C4-2B (cell line): ENCODE results near the gene ZSWIM9.

Experiments
- CTCF ChIP-seq: fragments of 450-650 bp; conservative IDR thresholded peaks from 2 replicates; pipeline ENCODE4 v1.5.1; 2017; ENCODE audit warnings: mild to moderate bottlenecking
- ZFX ChIP-seq: fragments of 450-650 bp; IDR thresholded peaks from 2 replicates; pipeline ENCODE4 v1.6.1; 2017

- TF ChIP-seq CTCF, result no peak
- TF ChIP-seq ZFX, result no peak
Measured at GRCh38 chr19:48136547-48136946, 33.9 kb upstream of the ZSWIM9 start.
